Suppressor macrophage treated with lipopolysaccharide for 4 hours (primary cell): ENCODE measurements around the gene GOLGA1.
"Not testable (repeated sequence)": the region's sequence is repeated elsewhere in the genome, so short reads cannot be mapped to it uniquely, and the experiment has no call there.

Experiments
- DNase-seq: peaks from one replicate; pipeline ENCODE4 v3.0.0-alpha.2; 2020

The GOLGA1 gene

GRCh38 chr9:124940894-124941678 lies at the start of gene GOLGA1:
Gene GOLGA1 (minus strand): TSS chr9:124941083. CDS start chr9:124938711, 2,372 bp downstream.
- DNase-seq, result peak; percentile 98

GRCh38 chr9:124983698-124984097 lies 42.8 kb upstream of the GOLGA1 start:
- no peak for DNase-seq

- DNase-seq, result no peak
Measured at GRCh38 chr9:124980431-124980830, 39.5 kb upstream of the GOLGA1 start.

- no peak for DNase-seq
Measured at GRCh38 chr9:124975131-124975530, 34.2 kb upstream of the GOLGA1 start.

- no peak for DNase-seq
Measured at GRCh38 chr9:124973807-124974206, 32.9 kb upstream of the GOLGA1 start.

- DNase-seq, result no peak
Measured at GRCh38 chr9:124972241-124972770, 31.4 kb upstream of the GOLGA1 start.

- DNase-seq, result no peak
Measured at GRCh38 chr9:124969401-124969800, 28.5 kb upstream of the GOLGA1 start.

GRCh38 chr9:124968238-124968637 lies 27.4 kb upstream of the GOLGA1 start:
- DNase-seq, result no peak

- peak; percentile 10 for DNase-seq
Measured at GRCh38 chr9:124965775-124966568, 25.1 kb upstream of the GOLGA1 start.

- no peak for DNase-seq
Measured at GRCh38 chr9:124964604-124965003, 23.7 kb upstream of the GOLGA1 start.

- no peak for DNase-seq
Measured at GRCh38 chr9:124964056-124964455, 23.2 kb upstream of the GOLGA1 start.

- peak; percentile 16 for DNase-seq
Measured at GRCh38 chr9:124960409-124960752, 19.5 kb upstream of the GOLGA1 start.

- not testable (repeated sequence) for DNase-seq
Measured at GRCh38 chr9:124959671-124960408, 19.0 kb upstream of the GOLGA1 start.

GRCh38 chr9:124954255-124954654 lies 13.4 kb upstream of the GOLGA1 start:
- no peak for DNase-seq

- no peak for DNase-seq
Measured at GRCh38 chr9:124950050-124950718, 9.3 kb upstream of the GOLGA1 start.

- no peak for DNase-seq
Measured at GRCh38 chr9:124949387-124949786, 8.5 kb upstream of the GOLGA1 start.

GRCh38 chr9:124947727-124948391 lies 7.0 kb upstream of the GOLGA1 start:
- no peak for DNase-seq

GRCh38 chr9:124946167-124946566 lies 5.3 kb upstream of the GOLGA1 start:
- DNase-seq, result no peak

GRCh38 chr9:124941679-124942561 lies 1.0 kb upstream of the GOLGA1 start:
- peak; percentile 66 for DNase-seq

GRCh38 chr9:124940521-124940893 lies 376 bp downstream of the GOLGA1 start:
- no peak for DNase-seq

GRCh38 chr9:124939944-124940343 lies 939 bp downstream of the GOLGA1 start:
- no peak for DNase-seq
